Occipital lobe (tissue), 2 donors: ENCODE results near the gene DOCK2. TPM values are rescaled to one million over a fixed set of nuclear protein-coding genes. Genes with fewer than 3 reads are reported as not detected.
"Not testable (repeated sequence)": the region's sequence is repeated elsewhere in the genome, so short reads cannot be mapped to it uniquely, and the experiment has no call there.

Source experiments
- DNase-seq: peaks from one replicate; lab custom pipeline; 2025; lab: John Stamatoyannopoulos, UW
- total RNA-seq: library from RNA; depleted of rRNA; stranded (reverse); fragments of >200 nt; gene quantifications from one replicate; pipeline ENCODE4 v1.2.3, GENCODE V29; 2014

Gene DOCK2
- total RNA-seq, 1 donor from 2014 or later = 6.4 TPM

GRCh38 chr5:169788168-169788567 is 151.1 kb downstream of the DOCK2 start:
- DNase-seq = no peak

DNA sequence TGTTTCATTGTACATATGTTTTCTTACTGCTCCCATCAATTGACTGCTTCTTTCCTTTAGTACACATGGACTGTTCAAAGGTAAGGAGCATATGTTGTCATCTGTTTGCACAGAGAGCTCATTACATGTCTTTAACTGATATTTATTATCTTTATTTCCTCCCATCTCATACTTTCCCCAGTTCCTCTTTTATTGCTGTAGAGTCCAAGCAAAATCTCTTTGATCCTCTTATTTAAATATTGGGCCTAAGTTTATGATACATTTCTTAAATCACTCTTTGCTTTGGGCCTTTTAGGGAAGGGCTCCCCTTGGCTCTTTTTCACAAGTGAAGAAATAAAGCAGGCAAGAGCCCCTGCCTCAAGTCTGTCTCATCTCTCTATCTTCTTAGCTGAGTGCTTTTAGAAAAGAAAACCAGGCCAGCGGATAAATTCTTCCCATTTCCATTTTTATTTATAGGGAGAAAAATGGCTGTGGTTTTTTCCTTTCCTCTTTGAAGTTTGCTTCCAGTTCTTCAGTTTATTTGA is 152.4 kb downstream of the DOCK2 start:
- DNase-seq = no peak

GRCh38 chr5:169791251-169791650 is 154.2 kb downstream of the DOCK2 start:
- no peak for DNase-seq

- no peak for DNase-seq
These were observed 158.3 kb downstream of the DOCK2 start for GRCh38 chr5:169795338-169795737.

- no peak for DNase-seq
These were observed 159.7 kb downstream of the DOCK2 start for GRCh38 chr5:169796731-169797130.

DNA sequence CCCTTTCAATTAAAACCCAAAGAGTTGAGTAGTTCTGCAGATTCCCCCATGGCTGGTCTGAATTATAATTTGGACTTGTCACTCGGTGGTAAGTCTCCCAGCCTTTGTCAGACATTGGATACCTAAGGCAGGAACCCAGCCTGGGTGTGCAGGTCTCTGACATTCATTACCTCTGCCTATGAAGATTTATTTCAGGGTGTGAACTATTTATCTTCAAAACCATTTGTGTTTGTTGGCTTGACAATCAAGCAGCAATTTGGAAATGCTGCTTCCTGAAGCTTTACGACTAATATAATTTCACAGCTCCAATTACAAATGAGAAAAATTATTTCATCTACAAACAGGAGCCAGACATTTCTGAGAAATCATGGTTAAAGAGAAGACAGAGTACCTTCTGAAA is 160.5 kb downstream of the DOCK2 start:
- no peak for DNase-seq

- no peak for DNase-seq
These were observed 161.4 kb downstream of the DOCK2 start for GRCh38 chr5:169798438-169798837.

GRCh38 chr5:169798906-169799660 is 162.0 kb downstream of the DOCK2 start:
- no peak for DNase-seq

GRCh38 chr5:169801324-169801777 is 164.3 kb downstream of the DOCK2 start:
- DNase-seq = no peak

DNA sequence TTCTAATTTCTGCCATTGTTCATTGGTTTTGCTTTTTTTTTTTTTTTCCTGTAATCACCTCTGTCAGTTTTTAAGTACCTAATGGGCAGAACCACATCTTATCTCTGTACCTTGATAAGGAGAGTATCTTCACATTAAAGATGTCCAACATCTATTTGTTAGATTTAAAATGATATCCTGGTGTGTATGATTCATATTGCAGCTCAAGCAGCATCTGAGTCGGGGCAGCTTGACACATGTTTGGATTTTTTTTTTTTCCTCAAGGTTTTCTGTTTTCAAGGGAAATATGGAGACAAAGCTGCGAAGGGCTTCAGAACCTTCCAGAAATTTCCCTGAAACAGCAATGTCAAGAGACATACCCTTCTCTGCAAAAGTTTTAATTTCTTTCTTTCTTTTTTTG is 164.7 kb downstream of the DOCK2 start:
- no peak for DNase-seq

GRCh38 chr5:169803077-169803981 is 166.3 kb downstream of the DOCK2 start:
- no peak for DNase-seq

DNA sequence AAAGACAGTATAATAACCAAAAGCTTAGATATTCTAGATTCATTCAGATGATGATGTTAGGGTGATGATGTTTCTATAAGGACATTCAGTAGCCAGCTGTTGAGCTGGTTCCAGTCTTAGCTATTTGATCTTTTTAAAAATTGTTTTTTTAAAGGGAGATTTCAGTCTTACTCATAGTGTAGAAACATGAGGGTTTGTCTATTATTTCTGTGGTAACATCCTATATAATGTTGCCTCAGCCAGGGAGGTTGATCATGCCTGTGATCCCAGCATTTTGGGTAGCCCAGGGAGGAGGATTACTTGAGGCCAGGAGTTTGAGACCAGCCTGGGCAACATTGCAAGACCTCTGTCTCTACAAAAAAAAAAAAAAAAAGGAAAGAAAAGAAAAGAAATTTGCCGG is 167.8 kb downstream of the DOCK2 start:
- no peak for DNase-seq

DNA sequence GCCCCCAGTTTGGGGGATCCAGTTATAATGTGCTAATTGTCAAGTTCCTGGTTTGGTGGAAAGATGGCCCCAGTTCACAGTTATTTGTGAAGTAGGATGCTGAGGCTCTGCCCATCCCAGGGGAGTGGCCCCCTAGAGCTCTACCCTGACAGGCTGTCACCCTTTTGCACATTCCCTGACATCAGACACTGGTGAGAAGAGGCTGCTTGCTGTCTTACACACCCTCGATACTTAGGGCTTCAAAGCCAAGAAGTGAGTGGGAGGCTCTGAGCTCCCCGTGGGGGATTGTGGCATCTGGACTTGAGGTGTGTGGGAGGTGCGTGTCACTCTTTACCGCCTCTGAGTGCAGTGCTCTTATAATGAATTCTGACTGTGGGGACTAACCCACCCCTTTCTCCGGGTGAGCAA is 168.5 kb downstream of the DOCK2 start:
- DNase-seq = no peak

DNA sequence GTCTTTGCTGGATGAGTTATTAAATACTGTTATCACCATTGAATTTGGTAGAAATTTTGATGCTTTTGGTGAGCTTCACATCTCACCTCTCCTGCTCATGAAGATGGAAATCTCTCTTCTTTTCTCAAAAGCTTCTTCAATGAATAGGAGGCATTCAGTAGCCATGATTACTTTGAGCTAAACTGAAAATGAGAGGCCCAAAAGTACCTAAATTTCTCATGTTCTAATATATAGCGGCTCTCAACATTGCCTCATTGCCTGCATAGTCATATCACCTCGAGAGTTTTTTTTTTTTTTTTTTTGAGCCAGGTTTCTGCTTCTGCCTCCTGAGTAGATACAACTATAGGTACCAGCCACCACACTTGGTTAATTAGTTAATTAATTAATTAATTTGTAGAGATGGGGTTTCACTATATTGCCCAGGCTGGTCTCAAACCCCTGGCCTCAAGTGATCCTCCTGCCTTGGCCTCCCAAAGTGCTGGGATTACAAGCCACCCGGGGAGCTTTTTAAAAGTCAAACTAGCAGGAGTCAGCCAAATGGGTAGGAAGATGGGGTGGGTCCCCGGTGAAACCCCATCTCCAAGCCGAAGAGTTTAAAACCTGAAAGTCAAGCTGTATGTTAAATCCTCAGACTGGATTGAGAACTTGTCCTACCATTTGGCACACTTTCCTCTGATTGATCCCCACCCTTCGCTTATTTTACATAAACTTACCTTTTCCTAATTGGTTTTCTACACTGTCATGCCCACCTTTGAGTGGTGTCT is 169.0 kb downstream of the DOCK2 start:
- no peak for DNase-seq

GRCh38 chr5:169808118-169808581 is 171.1 kb downstream of the DOCK2 start:
- no peak for DNase-seq

- DNase-seq = not testable (repeated sequence)
These were observed 171.8 kb downstream of the DOCK2 start for GRCh38 chr5:169808880-169809279.

DNA sequence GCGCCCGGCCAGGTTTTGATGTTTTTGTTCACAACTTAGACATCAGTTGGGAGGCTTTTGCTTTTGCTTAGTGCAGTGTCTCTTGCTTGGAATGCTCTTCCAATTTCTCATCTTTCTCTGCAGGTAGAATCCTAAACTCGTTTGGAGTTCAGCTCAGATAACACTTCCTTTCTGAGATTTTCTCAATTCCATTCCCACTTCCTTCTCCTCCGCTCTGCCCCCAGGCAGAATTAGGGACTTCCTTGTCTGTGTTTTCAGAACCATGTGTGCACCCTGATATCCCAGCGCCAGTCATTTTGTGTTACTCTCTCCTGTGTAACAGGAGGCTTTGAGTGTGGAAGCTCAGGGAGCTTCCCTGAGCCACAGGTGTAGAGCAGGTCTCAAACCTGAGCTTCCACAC is 172.2 kb downstream of the DOCK2 start:
- no peak for DNase-seq

- DNase-seq = no peak
These were observed 173.4 kb downstream of the DOCK2 start for GRCh38 chr5:169810524-169810923.

GRCh38 chr5:169811023-169811422 is 173.9 kb downstream of the DOCK2 start:
- no peak for DNase-seq

DNA sequence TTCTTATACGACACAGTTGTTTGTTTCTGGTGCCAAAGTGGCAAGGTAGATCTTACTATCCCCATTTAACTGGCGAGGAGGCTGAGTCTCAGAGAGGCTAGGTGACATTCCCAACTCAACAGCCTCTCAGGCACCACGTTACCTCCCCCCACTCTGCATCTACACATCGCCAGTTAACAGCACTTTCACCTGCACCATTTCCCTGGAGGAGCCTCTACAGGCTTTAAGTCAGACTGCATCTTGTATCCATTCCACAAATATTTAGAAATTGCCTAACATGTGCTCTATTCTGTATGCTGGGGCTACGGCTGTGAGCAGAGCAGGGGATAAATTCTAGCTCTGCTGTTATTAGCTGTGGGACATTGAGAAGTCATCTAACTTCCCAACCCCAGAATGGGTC is 174.6 kb downstream of the DOCK2 start:
- DNase-seq = no peak

DNA sequence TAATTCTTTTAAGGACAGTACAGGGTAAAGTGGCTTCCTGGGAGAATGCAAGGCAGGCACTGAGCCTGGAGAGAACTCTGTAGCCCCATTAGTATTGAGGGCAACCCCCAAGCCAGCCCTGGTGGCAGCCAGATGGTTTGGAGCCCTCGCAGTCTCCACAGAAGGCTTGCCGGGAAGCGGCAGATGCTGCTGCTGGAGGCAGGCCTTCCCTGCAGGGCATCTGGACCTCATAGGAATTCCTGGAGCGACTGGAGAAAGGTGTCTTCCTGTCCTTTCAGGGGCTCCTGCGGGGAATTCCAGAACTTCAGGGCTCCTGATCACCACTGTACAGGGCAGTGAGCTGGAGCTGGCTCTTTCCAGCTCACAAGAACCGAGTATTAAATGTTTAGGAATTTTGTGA is 175.7 kb downstream of the DOCK2 start:
- DNase-seq = no peak
